ENCODE data around the gene C17orf67. TPM values are rescaled to one million over a fixed set of nuclear protein-coding genes. Genes with fewer than 3 reads are reported as not detected.
A peak's percentile ranks its signal among the peaks of the same experiment; 100 is the strongest.

C17orf67 gene
- total and polyA plus RNA-seq, 4 donors, result 0.64 to 2.8 (median 1.7) TPM

DNA sequence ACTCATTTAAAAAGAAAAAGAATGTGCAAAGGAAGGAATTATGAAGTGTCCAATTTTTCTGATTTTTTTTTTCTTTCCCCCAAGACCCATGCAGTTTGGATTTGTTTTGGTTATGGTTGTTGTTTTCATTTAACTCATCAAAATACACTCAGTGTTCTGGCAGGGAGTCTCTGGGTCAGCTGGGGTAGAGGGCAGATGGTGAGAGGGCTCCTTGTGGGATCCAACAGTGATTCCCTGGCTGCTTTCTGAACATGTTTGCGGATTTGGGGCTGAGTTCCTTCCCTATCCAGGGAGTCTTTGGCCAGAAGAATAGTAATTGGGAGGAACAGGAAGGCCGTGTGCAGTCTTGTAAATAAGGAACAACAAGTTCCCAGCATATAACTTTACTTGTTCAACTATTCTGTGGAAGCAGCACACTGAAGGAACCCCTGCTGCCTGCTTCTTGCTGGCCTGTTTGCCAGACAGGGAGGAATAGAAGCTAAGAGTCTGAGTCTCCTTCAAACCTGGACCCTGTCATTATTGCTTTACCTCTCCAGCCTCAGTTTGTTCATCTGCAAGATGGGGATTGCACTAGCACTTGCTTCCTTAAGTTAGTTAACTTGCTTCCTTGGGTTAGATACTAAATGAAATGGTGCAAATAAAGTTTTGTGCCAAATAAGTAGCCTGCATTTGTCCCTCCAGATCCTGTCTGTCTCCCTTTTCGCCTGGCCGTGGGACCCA, 32.1 kb downstream of the C17orf67 start:
- no peaks in the 10 kb centered on the region for H3K36me3 ChIP-seq (ENCODE audit: control insufficient read depth in 4 of 4, insufficient read depth in 4 of 4, low read length in 4 of 4)
- H3K27ac ChIP-seq (ENCODE audit: low read depth in 1 of 2, low read length in 1 of 2), result no peak overlapping the region
- H3K4me1 ChIP-seq (ENCODE audit: control insufficient read depth in 5 of 5, insufficient read depth in 5 of 5, low read length in 5 of 5), result peaks cover 0 to 32% (median 0%) of the 10 kb centered on the region in 5 donors
- H3K27me3 ChIP-seq (ENCODE audit: control insufficient read depth in 3 of 3, insufficient read depth in 3 of 3, low read length in 2 of 3), result no peaks in the 10 kb centered on the region
- H3K9ac ChIP-seq (ENCODE audit: insufficient read depth in 1 of 2, low read length in 2 of 2), result no peak overlapping the region
- DNase-seq (peak; percentile 63 to 87 (median 84)), ATAC-seq (ENCODE audit: insufficient read depth, low FRiP score) (no peak)
- 74 to 78% methylated on average over 4 of the region's 4 CpGs for WGBS, 2 donors
- TF ChIP-seq, protein P1, sequence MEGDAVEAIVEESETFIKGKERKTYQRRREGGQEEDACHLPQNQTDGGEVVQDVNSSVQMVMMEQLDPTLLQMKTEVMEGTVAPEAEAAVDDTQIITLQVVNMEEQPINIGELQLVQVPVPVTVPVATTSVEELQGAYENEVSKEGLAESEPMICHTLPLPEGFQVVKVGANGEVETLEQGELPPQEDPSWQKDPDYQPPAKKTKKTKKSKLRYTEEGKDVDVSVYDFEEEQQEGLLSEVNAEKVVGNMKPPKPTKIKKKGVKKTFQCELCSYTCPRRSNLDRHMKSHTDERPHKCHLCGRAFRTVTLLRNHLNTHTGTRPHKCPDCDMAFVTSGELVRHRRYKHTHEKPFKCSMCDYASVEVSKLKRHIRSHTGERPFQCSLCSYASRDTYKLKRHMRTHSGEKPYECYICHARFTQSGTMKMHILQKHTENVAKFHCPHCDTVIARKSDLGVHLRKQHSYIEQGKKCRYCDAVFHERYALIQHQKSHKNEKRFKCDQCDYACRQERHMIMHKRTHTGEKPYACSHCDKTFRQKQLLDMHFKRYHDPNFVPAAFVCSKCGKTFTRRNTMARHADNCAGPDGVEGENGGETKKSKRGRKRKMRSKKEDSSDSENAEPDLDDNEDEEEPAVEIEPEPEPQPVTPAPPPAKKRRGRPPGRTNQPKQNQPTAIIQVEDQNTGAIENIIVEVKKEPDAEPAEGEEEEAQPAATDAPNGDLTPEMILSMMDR (IDR thresholded peaks at IDR 0.05; ENCODE audit: control extremely low read depth, extremely low read depth), result no peak
- H3K4me3 ChIP-seq, result no peak overlapping the region
- no peaks in the 10 kb centered on the region for H3K9me3 ChIP-seq (ENCODE audit: control insufficient read depth in 4 of 4, insufficient read depth in 3 of 4, low read length in 3 of 4)

DNA sequence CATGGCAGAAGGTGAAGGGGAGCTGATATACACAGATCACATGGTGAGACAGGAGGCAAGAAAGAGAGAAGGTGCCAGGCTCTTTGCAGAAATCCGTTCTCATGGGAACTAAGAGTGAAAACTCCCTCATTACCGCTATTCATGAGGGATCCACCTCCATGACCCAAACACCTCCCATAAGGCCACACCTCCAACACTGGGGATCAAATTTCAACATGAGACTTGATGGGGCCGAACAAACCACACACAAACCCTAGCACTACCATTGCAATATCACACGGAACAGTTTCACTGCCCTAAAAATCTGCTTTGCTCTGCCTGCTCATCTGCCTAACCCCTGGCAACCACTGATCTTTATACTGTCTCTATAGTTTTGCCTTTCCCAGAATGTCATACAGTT, 34.8 kb downstream of the C17orf67 start:
- H3K36me3 ChIP-seq (ENCODE audit: control insufficient read depth in 4 of 4, insufficient read depth in 4 of 4, low read length in 4 of 4), result no peaks in the 10 kb centered on the region
- ATAC-seq (ENCODE audit: insufficient read depth, low FRiP score) (no peak), DNase-seq (no peak)
- TF ChIP-seq, protein P1 (IDR thresholded peaks at IDR 0.05; ENCODE audit: control extremely low read depth, extremely low read depth), result no peak
- H3K4me1 ChIP-seq (ENCODE audit: control insufficient read depth in 5 of 5, insufficient read depth in 5 of 5, low read length in 5 of 5), result peaks cover 0 to 23% (median 0%) of the 10 kb centered on the region in 5 donors
- WGBS, 2 donors, result 55 to 56% methylated on average over 4 of the region's 4 CpGs
- no peak overlapping the region for H3K4me3 ChIP-seq
- H3K27me3 ChIP-seq (ENCODE audit: control insufficient read depth in 3 of 3, insufficient read depth in 3 of 3, low read length in 2 of 3), result no peaks in the 10 kb centered on the region
- no peak overlapping the region for H3K9ac ChIP-seq (ENCODE audit: insufficient read depth in 1 of 2, low read length in 2 of 2)
- H3K9me3 ChIP-seq (ENCODE audit: control insufficient read depth in 4 of 4, insufficient read depth in 3 of 4, low read length in 3 of 4), result no peaks in the 10 kb centered on the region
- no peak overlapping the region for H3K27ac ChIP-seq (ENCODE audit: low read depth in 1 of 2, low read length in 1 of 2)

DNA sequence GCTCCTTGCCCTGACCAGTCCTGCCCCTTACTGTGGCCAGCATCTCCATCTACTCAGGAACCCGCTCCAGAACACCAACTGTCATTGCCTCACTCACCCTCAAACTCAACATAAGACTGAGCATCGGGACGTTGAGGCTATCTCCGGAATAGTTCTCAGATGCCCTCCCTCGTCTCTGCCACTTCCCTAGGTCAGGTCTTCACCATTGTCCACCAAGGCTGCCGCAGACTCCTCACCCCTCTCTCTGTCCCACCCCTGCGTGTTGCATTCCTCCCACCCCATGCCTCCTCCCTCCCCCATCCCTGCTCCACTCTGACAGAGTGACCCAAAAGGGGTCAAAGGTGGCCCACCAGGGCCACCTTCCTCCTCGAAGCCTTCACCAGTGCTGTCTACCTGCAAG, 37.2 kb downstream of the C17orf67 start:
- Histone ChIP-seq H3K36me3 (ENCODE audit: control insufficient read depth in 4 of 4, insufficient read depth in 4 of 4, low read length in 4 of 4) (no peaks in the 10 kb centered on the region), H3K27ac (ENCODE audit: low read depth in 1 of 2, low read length in 1 of 2) (no peak overlapping the region), H3K27me3 (ENCODE audit: control insufficient read depth in 3 of 3, insufficient read depth in 3 of 3, low read length in 2 of 3) (no peaks in the 10 kb centered on the region), H3K9ac (ENCODE audit: insufficient read depth in 1 of 2, low read length in 2 of 2) (no peak overlapping the region), H3K4me3 (no peak overlapping the region), H3K4me1 (ENCODE audit: control insufficient read depth in 5 of 5, insufficient read depth in 5 of 5, low read length in 5 of 5) (peaks cover 0 to 6% (median 2%) of the 10 kb centered on the region in 5 donors), H3K9me3 (ENCODE audit: control insufficient read depth in 4 of 4, insufficient read depth in 3 of 4, low read length in 3 of 4) (no peaks in the 10 kb centered on the region)
- ATAC-seq (ENCODE audit: insufficient read depth, low FRiP score), result no peak
- TF ChIP-seq, protein P1 (IDR thresholded peaks at IDR 0.05; ENCODE audit: control extremely low read depth, extremely low read depth), result no peak
- no peak for DNase-seq
- 90 to 93% methylated on average over 8 of the region's 8 CpGs for WGBS, 2 donors

Data from lung (tissue), 12 donors.